ENCODE results near the gene PTGIR.

- TF ChIP-seq EZH2phosphoT487 (IDR thresholded peaks at IDR 0.05; ENCODE audit: borderline replicate concordance), result no peak
- TF ChIP-seq CTCF (conservative IDR thresholded peaks at IDR 0.05; ENCODE audit: low read length), result no peak
Observed at GRCh38 chr19:46587861-46588260, 37.0 kb downstream of the PTGIR start.
